Adipose tissue (tissue), 3 donors: ENCODE data around the gene CLBA1. TPM values are rescaled to one million over a fixed set of nuclear protein-coding genes. Genes with fewer than 3 reads are reported as not detected.
"Not testable (repeated sequence)": the region's sequence is repeated elsewhere in the genome, so short reads cannot be mapped to it uniquely, and the experiment has no call there.

Experiments used
- H3K27ac ChIP-seq: one replicate; pipeline ENCODE4 v1.5.1; 2013; ENCODE audit warnings: low read depth, low read length
- WGBS, 3 donors: extraction: QIAGEN DNeasy Blood & Tissue Kit; methylation state at CpG; one replicate each; pipeline ENCODE4 v1.1.7; 2013; 5-methylcytosine and 5-hydroxymethylcytosine counted together
- polyA plus RNA-seq, 3 donors: library from polyadenylated mRNA; stranded (reverse); fragments of 200-250 nt; gene quantifications; one replicate each; pipeline ENCODE4 v1.2.3, GENCODE V29; 2013
- donor health status: healthy with polysubstance abuse.
- donor health status: Bipolar disorder and iron deficiency.
- donor health status: healthy.

CLBA1 gene
- polyA plus RNA-seq, 3 donors, result 2.2 to 10.9 (median 2.8) TPM

- 91 to 93% (median 91%) methylated on average over 37 to 41 of the region's 43 CpGs for WGBS, 3 donors
- not testable (repeated sequence) for H3K27ac ChIP-seq
These were observed 39.3 kb upstream of the CLBA1 start for GRCh38 chr14:104945986-104946965.

- WGBS, 3 donors, result 95 to 97% (median 96%) methylated on average over 13 of the region's 13 CpGs
These were observed 38.4 kb upstream of the CLBA1 start for GRCh38 chr14:104947201-104947600.

GRCh38 chr14:104947881-104948735 lies 37.5 kb upstream of the CLBA1 start:
- 94 to 96% (median 94%) methylated on average over 35 of the region's 35 CpGs for WGBS, 3 donors
- not testable (repeated sequence) for H3K27ac ChIP-seq

More at GRCh38 chr14:104947201-104947600, 38.4 kb upstream of the CLBA1 start:
- not testable (repeated sequence) for H3K27ac ChIP-seq

- WGBS, 3 donors, result 92 to 97% (median 93%) methylated on average over 7 to 11 of the region's 11 CpGs
These were observed 36.9 kb upstream of the CLBA1 start for GRCh38 chr14:104948736-104949031.

GRCh38 chr14:104949406-104949955 lies 36.1 kb upstream of the CLBA1 start:
- H3K27ac ChIP-seq, result not testable (repeated sequence)
- whole genome bisulfite sequencing, 3 donors, result 89 to 95% (median 95%) methylated on average over 18 to 24 of the region's 24 CpGs

More at GRCh38 chr14:104948736-104949031, 36.9 kb upstream of the CLBA1 start:
- H3K27ac ChIP-seq, result no peak overlapping the region

- 94 to 95% (median 95%) methylated on average over 16 to 17 of the region's 17 CpGs for WGBS, 3 donors
- no peak overlapping the region for H3K27ac ChIP-seq
These were observed 35.6 kb upstream of the CLBA1 start for GRCh38 chr14:104950021-104950420.

GRCh38 chr14:104950701-104951100 lies 34.9 kb upstream of the CLBA1 start:
- H3K27ac ChIP-seq, result not testable (repeated sequence)
- WGBS, 3 donors, result 86 to 95% (median 92%) methylated on average over 5 to 15 of the region's 15 CpGs

- WGBS, 3 donors, result 88 to 91% (median 90%) methylated on average over 22 to 28 of the region's 28 CpGs
- H3K27ac ChIP-seq, result not testable (repeated sequence)
These were observed 33.5 kb upstream of the CLBA1 start for GRCh38 chr14:104951863-104952657.

- no peak overlapping the region for H3K27ac ChIP-seq
- WGBS, 3 donors, result 88 to 90% (median 89%) methylated on average over 13 of the region's 13 CpGs
These were observed 32.5 kb upstream of the CLBA1 start for GRCh38 chr14:104953097-104953496.

GRCh38 chr14:104953896-104954656 lies 31.5 kb upstream of the CLBA1 start:
- 88 to 91% (median 89%) methylated on average over 26 of the region's 26 CpGs for WGBS, 3 donors

GRCh38 chr14:104954746-104955395 lies 30.7 kb upstream of the CLBA1 start:
- WGBS, 3 donors, result 85 to 89% (median 86%) methylated on average over 13 of the region's 13 CpGs
- no peak overlapping the region for H3K27ac ChIP-seq

More at GRCh38 chr14:104953896-104954656, 31.5 kb upstream of the CLBA1 start:
- H3K27ac ChIP-seq, result no peak overlapping the region

GRCh38 chr14:104955396-104955770 lies 30.2 kb upstream of the CLBA1 start:
- WGBS, 3 donors, result 87 to 100% (median 95%) methylated on average over 3 of the region's 3 CpGs
- no peak overlapping the region for H3K27ac ChIP-seq

GRCh38 chr14:104956290-104956890 lies 29.2 kb upstream of the CLBA1 start:
- no peak overlapping the region for H3K27ac ChIP-seq
- WGBS, 3 donors, result 72 to 88% (median 83%) methylated on average over 14 of the region's 14 CpGs

GRCh38 chr14:104957146-104958113 lies 28.2 kb upstream of the CLBA1 start:
- H3K27ac ChIP-seq, result no peak overlapping the region
- WGBS, 3 donors, result 65 to 79% (median 75%) methylated on average over 25 of the region's 25 CpGs

GRCh38 chr14:104964546-104964945 lies 21.0 kb upstream of the CLBA1 start:
- WGBS, 3 donors, result 87 to 92% (median 92%) methylated on average over 7 of the region's 7 CpGs
- H3K27ac ChIP-seq, result no peak overlapping the region
